Cerebellar cortex (tissue), 1 donor: Measurements from ENCODE around the gene NLRC5.
"Not testable (repeated sequence)": the region's sequence is repeated elsewhere in the genome, so short reads cannot be mapped to it uniquely, and the experiment has no call there.

Experiments
- DNase-seq: peaks from one replicate; pipeline ENCODE4 v3.0.0-alpha.2; 2015; ENCODE audit warnings: low spot score

Gene NLRC5

GRCh38 chr16:57081744-57082143, 92.4 kb downstream of the NLRC5 start:
- DNase-seq: no peak

GRCh38 chr16:57082664-57083063, 93.3 kb downstream of the NLRC5 start:
- no peak for DNase-seq

GRCh38 chr16:57083485-57084126, 94.2 kb downstream of the NLRC5 start:
- no peak for DNase-seq

DNA sequence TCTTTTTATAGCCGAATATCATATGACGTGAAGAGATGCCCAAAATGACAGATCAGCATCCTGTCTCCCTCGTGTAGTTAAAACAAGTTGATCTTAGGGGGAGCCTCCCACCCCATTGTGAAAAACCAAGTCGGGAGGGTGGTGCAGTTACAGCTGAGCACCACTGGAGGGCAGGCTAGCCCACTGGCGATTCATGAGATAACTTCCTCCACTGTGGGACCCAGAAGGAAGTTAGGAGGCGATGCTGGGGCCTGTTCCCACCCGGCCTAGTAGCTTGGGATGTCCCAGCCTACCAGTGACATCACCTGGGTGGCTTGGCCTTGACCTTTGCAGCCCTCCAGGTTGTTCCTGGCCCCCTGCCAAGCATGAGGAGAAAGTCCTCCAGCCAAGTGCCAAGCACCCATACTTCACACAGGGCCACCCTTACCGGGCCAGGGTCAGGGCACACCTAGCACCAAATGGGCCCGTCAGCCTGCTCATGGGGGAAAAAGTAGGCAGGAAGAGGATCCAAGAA, 95.0 kb downstream of the NLRC5 start:
- DNase-seq: peak; percentile 65

GRCh38 chr16:57084996-57085395, 95.6 kb downstream of the NLRC5 start:
- DNase-seq: no peak

DNA sequence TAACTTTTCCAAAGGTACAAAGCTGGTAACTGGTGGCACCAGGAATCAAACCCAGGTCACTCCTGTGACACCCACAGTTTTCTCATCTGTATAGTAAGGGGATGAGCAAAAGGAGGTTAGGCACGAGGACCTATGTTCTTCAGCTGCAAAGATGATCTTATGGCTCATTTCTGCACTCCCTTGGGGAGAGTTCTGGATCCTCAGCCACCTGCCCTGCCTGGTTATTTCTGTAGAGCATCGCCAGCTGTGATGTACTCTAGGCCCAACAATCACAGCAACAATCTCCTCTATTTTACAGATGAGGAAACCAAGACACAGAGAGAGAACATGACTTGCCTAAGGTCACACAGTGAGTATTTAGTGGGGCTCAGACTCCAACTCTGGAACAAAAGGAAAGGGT, 97.6 kb downstream of the NLRC5 start:
- no peak for DNase-seq

- DNase-seq: no peak
Observed at GRCh38 chr16:57089406-57089805, 100.0 kb downstream of the NLRC5 start.

GRCh38 chr16:57091200-57091974, 102.0 kb downstream of the NLRC5 start:
- DNase-seq: no peak

DNA sequence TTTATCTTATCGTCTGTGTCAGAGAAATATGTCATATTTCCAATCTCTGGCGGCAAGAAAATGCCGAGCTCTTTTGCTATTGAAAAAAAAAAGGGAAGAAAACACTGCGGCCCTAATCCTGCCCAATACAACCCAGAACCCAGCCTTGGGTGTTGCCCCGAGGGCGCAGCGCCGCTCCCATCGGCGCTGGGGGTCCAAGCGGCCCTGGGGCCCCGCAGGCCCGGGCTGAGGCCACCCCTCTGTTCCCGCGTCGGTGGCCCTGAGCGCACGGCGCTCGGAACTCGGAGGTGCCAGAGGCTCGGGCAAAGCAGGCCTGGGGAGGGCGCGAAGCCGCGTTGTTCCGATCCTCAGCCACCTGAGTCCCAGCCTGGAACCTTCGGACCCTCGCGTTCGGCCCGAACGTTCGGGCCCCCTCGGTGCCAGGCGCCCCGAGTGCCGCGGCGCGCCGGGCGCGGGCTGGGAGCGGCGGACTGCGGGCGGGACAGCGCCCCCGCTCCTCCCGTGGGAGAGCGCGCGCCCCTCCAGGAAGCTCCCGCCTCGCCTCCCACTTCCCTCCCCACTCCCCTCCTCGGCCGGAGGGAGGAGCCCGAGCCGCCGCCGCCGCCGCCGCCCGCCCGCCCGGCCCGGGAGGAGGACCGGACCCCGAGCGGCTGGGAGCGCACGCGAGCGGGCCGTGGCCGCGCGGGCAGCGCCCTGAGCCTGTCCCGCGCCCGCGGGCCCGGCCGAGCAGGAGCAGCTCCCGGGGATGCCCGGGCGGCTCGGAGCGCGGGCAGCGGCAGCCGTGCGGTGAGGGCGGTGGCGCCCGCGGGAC, 102.8 kb downstream of the NLRC5 start, which contains the start of gene CPNE2:
Gene CPNE2, plus strand, starts transcription at position 609 of the 811 bp plus-strand sequence. CDS start 18,160 bp downstream, outside the sequence.
- no peak for DNase-seq

DNA sequence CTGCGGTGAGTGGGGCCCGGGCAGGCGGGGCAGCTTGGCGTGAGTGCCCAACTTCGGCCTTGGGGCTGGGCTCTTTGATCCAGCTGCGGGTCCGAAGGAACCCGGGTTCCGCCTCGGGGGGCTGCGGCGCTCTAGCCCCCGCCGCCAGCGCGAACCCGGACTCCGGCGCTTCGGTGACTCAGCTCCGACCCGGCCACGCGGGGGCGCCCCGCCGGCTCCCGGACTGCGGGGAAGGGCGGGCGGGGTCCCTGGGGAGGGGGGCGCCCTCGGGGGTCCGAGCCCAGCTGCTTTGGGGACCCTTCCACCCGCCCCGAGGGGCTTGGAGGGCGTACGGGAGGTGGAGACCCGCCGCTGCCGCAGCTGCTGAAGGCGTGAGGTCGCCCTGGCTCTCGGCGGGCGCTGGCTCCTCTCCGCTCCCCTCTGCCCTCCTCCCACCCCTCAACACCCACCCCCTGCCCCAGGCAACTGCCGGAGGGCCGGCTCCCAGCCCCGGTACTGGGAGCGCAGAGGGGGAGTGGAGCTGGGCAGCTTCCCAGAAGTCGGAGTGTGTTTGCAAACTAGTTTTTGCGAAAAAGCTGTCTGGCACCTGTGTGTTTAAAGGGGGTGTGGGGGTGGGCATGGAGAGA, 103.5 kb downstream of the NLRC5 start:
- DNase-seq: no peak

GRCh38 chr16:57093666-57094564, 104.6 kb downstream of the NLRC5 start:
- no peak for DNase-seq

DNA sequence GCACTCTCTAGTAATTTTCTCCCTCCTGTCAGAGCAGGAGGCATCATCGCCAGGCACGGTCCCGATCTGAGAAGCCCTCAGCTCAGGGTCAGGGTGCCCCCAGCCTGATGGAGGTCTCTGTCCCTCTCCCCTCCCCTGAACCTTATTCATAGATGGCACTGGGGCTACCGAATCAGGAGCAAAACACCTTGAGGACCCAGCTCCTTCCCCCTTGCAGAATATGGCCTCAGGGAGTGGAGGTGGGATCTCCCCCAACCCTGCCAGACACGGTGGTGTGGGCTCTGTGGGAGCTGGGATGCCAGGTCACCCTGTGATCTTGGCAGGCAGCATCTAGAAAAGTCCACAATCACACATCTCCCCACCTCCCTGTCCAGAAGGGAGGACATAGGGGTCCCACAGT, 105.6 kb downstream of the NLRC5 start:
- DNase-seq: no peak

DNA sequence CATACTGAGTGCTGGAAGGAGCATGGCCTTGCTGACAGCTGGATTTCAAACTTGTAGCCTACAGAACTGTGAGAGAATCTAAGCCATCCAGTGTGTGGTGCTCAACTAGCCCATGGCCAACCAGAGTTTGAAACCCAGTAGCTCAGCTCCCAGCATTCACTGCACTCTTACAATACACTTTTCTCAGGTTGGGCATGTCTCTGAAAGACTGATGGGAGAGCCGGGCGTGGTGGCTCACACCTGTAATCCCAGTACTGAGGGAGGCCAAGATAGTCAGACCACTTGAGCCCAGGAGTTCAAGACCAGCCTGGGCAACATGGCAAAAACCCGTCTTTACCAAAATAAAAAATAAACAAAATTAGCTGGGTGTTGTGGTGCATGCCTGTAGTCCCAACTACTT, 106.8 kb downstream of the NLRC5 start:
- DNase-seq: no peak

- DNase-seq: no peak
Observed at GRCh38 chr16:57096793-57097192, 107.4 kb downstream of the NLRC5 start.

- DNase-seq: no peak
Observed at GRCh38 chr16:57098188-57098841, 109.0 kb downstream of the NLRC5 start.

DNA sequence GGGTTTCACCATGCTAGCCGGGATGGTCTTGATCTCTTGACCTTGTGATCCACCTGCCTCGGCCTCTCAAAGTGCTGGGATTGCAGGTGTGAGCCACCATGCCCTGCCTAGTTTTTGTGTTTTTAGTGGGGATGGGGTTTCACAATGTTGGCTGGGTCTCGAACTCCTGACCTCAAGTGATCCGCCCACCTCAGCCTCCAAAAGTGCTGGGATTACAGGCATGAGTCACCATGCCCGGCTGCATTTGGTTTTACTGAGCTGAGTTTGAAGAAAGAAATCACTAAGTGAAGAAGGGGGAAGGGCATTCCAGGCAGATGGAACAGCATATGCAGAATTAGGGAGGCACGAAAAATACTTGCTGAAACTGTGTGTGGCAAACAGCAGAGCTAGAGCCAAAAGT, 110.6 kb downstream of the NLRC5 start:
- DNase-seq: not testable (repeated sequence)

- DNase-seq: no peak
Observed at GRCh38 chr16:57100445-57100844, 111.1 kb downstream of the NLRC5 start.

DNA sequence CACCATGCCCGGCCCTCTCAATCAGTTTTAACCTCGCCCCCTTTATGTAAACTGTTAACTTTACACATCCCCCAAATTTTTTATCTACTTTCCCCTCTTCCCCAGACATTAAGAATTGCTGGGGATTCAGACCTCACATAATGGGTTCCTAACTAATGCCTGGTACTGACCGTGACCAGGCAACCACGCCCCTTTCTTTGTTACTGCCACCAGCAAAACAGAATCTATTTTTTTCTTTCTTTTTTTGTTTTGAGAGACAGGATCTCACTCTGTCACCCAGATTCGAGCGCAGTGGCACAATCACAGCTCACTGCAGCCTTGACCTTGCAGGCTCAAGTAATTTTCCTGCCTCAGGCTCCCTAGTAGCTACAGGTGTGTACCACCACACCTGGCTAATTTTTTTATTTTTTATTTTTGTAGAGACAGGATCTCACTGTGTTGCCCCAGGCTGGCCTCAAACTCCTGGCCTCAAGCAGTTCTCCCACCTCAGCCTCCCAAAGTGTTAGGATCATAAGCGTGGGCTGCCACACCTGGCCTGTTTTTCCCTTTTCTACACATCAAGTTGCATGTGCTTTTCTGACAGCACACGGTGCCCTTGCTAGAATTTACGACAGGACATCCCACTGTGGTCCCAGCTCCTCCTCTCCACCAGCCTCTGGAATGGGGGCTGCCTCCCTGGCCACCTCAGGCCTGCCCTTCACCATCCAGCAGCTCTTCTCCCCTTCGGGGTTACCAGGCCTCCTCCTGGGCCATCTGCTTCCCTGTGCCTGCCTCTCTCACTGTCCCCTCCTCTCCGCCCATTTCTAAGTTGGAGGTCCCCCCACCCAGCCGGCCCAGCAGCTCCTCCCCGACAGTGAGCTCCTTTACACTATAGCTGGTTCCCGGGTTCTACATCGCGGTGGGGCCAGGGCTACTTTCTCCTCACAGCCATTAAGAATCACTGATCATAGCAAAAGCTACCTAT, 113.8 kb downstream of the NLRC5 start:
- DNase-seq: no peak

GRCh38 chr16:57104706-57105105, 115.3 kb downstream of the NLRC5 start:
- no peak for DNase-seq
